SK-N-DZ (cell line): ENCODE data around the gene ANKRD12.

Experiments
- DNase-seq: peaks from one replicate; pipeline ENCODE4 v3.0.0-alpha.2; 2015; ENCODE audit warnings: low spot score

The ANKRD12 gene

DNA sequence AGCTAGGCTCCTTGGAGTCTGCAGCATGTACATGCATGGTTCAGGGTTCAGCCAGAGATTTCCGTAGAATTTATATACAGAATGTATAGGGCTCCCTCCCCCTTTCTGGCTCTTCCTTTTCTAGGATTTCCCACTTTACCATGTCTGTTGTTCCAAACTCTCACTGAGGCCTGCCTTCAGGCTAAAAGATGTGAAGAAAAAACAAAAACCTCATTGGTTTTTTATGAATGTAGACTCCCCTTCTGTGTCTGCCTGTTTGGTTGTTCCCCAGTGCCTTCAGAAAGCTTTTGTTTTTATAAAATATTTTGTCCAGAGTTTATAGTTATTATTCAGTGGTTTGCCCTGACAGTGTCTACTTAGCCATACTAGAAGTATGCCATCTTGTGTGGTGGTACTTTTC lies 30.5 kb upstream of the ANKRD12 start:
- DNase-seq = no peak

DNA sequence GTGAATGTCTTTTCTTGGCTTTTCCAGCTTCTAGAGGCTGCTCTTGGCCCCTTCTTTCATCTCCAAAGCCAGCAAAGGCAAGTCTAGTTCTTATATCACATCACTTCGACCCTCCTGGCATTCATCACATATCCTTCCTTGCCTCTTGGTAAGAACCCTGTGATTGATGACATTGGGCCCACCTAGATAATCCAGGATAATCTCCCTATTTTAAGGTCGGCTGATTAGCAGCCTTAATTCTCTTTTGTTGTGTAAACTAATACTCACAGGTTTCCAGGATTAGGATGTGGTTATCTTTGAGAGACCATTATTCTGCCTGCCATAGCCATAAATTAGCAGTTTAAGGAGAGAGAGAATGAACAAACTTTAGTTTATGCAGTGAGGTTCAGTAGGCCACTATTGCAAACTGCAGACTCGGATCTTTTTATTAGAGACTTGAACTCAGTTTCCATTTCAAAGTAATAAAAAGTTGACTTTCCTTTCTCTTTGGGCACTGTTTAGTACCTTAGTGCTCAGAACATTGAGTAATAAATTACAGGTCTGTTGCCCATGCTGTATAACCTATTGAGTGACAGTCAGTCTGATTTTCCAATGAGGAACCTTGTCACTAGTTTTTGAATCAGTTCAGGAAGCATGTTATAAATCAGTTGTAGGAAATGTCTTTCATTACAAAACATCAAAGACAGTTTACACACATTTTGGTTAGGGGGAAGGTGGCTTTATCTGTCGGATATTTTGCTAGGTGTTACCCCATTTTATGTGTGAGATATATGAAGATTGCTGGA lies 29.6 kb upstream of the ANKRD12 start:
- no peak for DNase-seq

DNA sequence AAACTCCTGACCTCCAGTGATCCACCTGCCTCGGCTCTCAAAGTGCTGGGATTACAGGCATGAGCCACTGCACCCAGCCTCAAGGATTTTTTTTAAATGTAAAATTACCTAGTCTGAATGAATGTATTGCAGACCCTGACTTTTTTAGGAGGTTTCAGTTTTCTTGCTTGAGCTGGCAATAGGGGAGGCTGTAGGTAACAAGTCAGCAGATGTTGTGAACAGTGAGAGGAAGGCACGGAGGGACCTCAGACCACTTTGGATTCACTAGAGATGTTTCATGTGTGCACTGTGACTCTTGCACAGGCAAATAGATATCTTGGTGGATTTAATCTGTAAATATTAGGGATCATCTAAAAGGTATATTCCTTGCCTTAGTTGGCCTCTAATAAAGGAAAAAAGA lies 27.7 kb upstream of the ANKRD12 start:
- DNase-seq = no peak

DNA sequence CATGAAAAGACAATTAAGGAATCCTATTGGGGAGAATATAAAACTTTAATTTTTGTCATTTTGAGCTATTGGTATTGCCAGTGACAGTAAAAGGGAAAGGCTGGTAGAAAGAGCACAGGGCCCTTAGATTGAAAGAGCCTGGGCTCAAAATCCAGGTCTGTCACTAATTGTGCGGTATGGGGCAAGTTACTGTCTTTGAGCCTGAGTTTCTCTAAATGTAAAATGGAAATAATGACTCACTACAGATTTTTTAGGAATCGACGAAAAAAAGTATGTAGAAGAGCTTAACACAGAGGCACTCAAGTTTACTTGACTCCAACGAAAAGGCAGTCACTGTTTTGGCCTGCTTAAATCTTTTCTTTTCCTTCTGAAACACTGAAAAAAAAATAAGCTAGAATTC lies 27.1 kb upstream of the ANKRD12 start:
- no peak for DNase-seq

DNA sequence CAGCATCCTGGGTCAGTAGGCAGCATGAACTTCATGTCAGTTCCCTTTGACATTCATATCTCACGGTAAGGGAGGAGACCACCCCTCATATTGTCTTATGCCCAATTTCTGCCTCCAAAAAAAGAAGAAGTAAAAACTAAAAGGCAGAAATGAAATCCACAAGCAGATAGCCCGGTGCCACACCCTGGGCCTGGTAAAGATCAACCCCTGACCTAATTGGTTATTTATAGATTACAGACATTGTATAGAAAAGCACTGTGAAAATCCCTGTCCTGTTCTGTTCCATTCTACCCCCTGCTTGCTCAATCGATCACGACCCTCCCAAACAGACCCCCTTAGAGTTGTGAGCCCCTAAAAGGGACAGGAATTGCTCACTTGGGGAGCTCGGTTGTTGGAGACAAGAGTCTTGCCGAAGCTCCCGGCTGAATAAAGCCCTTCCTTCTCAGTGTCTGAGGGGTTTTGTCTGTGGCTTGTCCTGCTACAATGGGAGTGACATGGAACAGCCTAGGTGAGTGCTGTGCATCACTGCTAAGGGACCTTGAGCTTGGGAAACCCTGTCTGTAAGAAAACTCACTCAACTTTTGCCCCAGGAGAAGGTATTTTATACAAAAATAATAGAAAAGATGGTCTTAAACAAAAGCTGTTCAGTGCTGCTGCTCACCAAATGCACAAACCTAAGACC lies 23.0 kb upstream of the ANKRD12 start:
- no peak for DNase-seq

DNA sequence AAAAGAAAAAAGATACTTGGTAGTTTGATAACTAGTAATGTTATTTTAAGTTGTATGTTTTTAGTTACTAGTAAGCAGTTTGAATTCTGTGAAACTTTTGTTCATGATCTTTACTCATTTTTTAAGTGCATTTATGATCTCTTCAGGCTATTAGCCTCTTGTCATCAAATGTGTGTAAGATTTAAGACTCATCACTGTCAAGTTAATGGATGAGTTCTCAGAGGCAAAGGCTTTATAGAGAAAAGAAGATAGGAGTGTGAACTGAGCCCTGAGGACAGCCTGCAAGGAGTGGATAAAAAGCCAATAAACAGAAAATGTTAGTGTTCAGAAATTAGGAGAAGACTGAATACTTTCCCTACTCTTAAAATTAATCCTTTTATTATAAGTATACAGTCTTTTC lies 20.6 kb upstream of the ANKRD12 start:
- no peak for DNase-seq

DNA sequence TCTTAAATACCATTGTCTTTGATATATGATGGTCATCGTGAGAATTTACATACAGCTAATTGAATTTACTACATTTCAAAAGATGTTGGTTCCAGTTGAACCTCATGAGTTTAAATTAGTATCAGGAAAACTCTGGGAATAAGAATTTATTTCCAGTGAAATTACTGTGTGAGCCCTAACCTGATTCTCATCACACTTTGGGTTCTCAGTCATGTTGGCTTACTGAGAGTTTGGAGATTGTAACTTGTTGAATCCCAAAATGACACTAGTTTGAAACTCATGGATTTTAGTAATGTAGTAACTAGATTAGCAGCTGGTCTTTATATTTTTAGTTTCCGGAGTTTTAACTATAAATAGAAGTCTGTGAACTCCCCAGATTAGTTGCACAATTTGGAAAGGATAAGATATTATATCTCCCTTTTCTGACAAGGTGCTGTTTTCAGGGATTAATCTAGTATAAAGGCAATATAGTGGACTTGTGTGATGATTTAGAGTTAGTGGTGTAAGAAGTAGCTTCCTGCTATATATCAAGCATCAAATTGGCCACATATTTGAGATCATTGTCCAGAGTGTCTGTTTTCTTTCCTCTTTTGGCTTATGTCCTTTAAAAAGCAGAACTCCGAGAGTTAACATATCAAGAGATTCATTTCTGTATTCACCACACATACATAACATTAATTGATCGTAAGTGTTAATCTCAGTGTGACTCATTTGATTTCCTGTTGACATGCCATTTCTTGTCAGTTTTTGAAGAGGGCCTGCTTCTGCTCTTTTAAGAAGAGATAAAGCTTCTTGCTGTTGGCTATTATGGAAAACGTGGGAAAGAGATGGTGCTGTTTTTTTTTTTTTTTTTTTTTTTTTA lies 18.4 kb upstream of the ANKRD12 start:
- no peak for DNase-seq

DNA sequence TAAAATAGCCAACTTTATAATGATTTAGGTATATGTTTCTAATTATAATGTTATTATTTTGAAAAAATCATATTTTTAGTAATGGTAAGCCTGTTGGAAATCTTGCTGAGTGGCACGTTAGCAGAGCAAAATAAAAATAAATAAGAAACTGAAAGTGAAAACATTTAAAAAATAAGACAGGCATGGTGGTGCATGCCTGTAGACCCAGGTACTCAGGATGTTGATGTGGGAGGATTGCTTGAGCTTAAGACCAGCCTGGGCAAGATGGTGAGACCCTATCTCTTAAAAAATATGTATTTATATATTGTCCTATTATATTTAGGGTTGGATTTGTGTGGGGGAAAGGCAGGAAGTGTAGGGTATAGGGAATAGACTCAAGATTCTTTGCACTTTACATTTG lies 15.8 kb upstream of the ANKRD12 start:
- no peak for DNase-seq

DNA sequence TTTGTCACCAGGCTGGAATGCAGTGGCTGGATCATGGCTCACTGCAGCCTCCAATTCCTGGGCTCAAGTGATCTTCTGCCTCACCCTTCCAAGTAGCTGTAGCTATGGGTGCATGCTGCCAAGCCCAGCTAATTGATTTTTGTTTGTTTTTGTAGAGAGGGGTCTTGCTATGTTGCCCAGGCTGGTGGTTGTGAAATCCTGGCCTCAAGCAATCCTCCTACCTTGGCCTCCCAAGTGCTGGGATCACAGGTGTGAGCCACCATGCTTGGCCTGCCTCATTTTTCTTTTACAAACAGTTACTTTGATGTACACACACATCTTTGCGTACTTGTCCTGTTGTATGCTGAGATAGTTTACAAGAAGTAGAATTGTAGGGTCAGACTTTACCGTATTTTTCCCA lies 13.1 kb upstream of the ANKRD12 start:
- DNase-seq = no peak

DNA sequence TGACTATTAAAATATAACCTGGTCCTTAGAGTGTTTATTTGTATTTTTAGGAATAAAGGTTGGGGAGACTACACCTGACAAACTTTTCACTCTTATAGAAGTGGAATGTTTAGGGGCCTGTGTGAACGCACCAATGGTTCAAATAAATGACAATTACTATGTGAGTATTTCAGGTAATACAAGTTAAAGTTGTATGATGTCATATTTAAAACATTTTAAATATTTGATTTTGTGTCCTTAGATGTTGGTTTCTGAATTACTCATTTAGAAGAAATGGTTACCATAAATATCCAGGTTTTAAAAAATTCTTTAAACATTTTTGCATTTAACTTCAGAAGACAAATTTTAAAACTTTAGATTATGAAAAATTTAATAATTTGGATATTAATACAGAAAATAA lies 11.8 kb upstream of the ANKRD12 start:
- no peak for DNase-seq

DNA sequence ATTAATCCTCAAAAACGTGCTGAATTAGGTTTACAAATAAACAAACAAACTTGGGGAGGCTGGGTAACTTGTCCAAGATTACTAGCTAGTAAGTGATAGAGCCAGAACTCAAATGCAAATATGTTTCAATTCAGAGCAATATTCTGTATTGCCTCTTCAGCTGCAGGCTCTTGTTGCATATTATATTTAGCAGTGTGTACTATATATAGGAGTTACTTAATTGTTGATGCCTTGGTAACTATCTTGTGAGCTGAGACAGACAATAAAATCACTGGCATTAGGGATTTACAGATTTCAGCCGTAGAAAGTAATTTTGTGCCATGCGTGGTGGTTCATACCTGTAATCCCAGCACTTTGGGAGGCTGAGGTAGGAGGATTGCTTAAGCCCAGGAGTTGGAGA lies 10.2 kb upstream of the ANKRD12 start:
- no peak for DNase-seq

DNA sequence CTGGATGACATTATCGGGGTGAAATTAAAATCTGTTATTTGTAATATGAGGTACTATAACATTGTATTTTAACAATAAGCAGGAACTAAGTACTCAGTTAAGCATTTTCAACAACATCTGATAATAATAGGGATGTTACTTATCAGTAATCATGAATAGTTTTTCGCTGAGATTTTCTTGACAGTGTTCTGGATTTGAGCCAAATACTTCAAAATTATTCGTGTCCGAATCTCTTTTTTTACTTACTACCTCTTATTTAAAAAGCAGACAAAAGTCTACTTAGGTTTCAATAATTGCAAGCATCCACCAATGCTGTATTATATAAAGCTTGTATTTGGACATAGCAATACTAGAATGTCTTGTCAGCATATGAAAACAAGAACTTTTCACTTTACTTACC lies 6.4 kb upstream of the ANKRD12 start:
- no peak for DNase-seq

DNA sequence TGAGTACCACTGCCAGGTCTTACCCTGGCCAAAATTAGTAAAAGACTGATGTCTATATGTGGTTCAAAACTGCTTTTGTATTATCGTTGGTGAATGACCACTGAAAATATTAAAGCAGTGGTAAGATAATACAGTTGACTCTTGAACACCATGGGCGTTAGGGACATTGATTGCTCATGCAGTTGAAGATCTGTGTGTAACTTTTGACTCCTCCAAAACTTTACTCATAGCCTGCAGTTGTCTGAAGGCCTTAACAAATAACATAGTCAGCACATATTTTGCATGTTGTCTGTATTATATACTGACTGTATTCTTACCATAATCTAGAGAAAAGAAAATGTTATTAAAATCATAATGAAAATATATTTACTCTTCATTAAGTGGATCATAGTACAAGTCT lies 5.8 kb upstream of the ANKRD12 start:
- no peak for DNase-seq

DNA sequence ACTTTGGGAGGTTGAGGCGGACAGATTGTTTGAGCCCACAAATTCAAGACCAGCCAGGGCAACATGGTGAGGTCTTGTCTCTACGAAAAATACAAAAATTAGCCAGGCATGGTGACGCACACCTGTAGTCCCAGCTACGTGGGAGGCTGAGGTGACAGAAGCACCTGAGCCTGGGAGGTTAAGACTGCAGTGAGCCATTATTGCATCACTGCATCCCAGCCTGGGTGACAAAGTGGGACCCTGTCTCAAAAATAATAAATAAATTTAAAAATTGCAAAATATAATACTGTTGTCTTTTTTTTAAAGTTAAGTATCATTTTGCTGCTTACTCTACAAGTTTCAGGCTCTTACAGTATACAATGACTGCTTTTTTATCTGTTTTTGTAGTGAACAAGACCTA lies 4.0 kb upstream of the ANKRD12 start:
- no peak for DNase-seq

DNA sequence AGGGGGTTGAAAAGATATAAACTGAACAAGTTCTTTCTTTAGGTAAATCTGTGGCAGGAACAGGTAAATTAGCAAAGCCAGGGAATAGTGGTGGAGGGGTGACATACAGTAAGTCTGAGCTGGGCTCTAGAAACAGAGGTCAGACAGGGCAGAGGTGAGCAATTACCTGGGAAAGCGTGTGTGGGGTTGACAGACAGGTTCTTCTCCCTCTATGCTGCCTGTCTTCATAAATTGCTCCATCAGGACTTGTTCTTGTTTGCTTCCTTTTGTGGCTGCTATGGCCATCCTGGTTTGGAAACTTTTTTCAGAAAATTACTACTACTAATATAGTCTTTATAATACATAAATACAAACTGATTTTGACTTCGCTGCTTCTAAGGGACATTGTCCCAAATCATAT lies 3.4 kb upstream of the ANKRD12 start:
- no peak for DNase-seq

DNA sequence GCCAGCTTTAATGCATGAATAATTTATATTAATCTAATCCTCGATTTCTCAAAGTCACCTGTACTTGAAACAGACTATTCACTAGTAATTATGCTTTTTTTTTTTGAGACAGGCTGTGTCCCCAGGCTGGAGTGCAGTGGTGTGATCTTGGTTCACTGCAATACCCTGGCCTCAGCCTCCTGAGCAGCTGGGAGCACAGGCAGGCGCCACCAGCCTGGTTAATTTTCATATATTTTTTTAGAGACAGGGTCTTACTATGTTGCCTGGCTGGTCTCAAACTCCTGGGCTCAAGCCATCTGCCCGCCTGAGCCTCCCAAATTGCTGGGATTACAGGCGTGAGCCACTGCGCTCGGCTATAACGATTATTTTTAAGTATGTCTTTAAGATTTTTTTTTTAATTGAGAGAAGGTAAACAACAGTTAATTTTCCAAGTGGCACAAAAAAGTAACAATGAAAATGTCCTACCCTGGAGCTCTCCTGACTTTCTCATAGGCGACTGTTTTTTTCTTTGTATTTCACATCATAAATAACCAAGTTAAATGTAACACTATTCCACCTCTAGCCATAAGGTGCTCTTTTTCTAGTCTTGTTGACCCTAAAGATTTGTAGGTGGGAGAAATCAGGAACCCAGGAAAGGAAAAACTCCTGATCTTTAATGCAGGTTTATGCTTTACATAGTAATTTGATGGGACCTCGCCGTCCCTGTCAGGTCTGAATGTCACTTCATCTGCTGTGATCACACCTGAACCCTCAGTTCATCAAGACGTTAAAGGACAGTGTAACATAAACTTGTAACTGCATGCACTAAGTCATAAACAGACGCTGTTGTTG lies 1.3 kb upstream of the ANKRD12 start:
- DNase-seq = no peak

DNA sequence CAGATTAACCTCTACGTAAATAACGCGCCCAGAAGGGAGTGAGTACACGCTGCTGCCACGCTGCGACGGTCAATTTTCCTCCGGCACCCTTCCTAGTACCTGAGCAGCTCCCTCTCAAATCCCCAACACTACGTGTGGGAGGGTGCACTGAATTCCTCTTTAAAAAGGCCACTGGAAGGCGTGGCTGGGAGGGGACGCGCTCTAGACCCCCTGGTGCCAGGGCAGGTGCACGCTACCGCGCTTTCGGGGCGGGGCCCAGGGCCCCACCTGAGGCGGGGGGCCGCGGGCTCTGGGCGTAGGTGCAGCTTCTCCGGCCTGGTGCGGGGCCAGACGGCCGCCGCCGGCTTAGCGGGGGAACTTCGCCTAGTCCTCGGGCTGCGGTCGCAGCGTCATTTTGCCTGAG lies 668 bp upstream of the ANKRD12 start:
- peak; percentile 38 for DNase-seq

DNA sequence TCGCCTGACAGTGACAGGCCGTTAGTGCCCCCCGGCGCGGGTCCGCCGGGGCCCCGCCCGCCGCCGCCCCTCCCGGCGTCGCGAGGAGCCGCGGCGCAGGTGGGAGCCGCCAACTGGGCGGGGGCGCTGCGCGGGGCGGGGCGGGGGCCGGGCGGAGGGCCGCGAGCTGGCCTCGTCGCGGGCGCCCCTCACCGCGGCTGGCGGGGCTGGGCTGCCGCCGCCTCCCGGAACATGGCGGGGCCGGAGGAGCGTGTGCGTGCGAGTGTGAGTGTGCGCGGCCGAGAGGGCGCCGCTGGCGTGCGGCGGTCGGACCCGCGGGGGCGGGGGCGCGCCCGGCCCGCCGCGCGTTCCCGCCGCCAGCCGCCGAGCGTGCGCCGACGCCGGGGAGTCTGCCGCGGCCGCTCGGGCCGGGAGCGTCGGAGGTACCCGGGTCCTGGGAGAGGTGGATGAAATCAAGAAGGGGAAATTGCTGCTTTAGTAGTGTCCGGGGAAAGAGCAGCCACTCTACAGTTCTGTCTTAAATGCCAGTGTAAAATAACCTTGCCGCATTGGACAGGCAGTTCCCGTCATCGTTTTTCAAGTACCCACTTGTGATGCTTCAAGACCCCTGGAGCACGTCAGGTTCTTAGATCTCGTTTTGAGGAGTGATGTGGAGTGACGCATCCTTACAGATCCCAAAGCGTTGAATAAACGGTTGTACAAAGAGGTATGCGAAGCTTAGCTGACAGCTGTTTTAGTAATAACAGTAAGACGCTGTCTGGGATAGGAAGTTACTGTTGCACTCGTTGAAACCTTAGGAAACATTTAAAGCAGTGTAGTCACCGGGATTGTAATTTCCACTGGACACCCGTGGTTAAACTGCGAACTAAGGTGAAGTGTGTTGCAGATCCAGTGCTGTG lies 836 bp downstream of the ANKRD12 start:
- DNase-seq = peak; percentile 72

DNA sequence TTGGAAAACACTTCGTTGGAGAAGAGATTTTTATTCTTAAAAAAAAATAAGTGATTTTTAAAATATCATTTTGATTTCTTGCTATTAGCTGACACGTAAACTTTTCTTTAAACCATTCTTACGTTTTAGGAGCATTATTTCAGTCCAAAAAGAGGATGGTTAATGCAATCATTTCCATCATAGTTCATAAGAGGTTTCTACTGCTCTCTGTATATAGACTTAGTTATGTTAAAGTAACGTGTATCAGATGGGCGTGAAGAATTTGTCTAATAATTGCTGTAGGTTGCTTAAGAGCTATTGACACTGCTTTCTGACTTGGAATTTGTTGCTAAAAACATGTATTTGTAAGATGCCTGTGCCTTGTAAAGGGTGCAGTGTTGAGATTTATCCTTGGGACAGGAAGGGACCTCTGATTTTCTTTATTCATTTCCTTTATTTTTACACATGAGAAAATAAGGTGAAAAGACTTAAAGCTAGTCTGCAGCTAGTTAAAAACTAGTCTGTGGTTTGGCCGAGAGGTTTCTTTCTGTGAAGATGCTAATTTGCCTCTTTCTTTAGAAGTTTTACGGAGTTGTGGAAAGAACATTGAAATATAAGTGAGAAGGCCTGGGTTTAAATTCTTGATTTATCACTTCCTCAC lies 2.9 kb downstream of the ANKRD12 start:
- DNase-seq = no peak

DNA sequence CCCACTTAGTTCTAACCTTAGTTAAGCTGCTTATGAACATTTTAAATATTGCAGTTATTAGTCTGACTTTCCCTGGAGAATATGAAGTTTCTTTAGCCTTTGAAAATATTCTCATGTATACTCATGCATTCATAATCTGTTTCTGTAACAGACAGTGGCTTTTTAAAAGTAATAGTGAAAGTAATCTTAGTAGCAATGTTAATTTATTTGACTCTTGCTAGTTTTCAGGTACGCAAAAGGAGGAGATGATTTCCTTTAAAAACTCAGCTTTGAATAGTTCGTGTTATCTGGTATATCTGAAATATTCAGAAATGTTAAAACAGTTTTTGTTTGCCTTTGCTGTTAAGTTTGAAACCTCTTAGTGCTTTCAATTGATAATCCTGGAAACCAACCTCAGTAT lies 3.8 kb downstream of the ANKRD12 start:
- no peak for DNase-seq
